NCI-H2196 (cell line): Measurements from ENCODE around the gene MPST.
A peak's percentile ranks its signal among the peaks of the same experiment; 100 is the strongest.
"Not testable (repeated sequence)": the region's sequence is repeated elsewhere in the genome, so short reads cannot be mapped to it uniquely, and the experiment has no call there.

Experiments
- DNase-seq: peaks from one replicate; lab custom pipeline; 2025; ENCODE audit not compliant: unreplicated experiment; lab: John Stamatoyannopoulos, UW

The MPST gene

GRCh38 chr22:37019309-37020191 is at the start of gene MPST, which contains the start of gene TST:
TSS of gene MPST (plus strand) at chr22:37019742. CDS start at chr22:37019837, 95 bp downstream.
TSS of gene TST (minus strand) at chr22:37019447. CDS start at chr22:37018732, 715 bp downstream.
- peak; percentile 41 for DNase-seq

DNA sequence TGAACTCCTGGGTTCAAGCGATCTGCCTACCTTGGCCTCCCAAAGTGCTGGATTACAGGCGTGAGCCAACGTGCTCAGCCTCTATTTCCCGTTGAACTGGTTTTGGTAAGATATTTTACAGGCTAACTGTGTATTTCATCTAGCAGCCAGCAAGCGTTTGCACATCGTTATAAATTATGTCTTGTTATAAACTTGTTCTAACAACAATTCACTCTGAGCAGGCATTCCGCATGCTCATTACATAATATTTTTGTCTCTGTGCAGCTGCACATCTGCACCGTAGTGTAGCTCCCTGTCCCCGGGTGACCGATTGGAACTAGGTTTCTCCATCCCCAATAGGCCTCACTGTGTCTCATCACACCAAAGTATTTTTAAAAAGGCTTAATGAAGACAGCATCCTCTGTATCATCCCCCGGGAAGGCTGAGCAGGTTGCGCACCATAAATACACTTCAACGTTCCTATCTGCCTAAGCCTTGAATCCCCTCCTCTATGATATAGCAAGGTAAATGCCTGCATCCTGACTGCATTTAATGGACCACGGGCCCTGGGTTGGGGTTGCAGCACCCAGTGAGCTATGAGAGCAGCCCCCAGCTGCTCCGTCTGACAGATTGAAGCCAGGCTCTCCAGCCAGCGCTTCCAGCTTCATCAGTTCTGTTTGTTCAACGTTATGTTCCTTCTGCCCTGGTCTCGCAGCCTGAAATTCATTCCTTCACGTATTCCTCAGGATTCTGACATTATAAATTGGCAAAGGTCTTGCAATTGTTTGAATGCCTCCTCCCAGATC is 48.0 kb upstream of the MPST start:
- DNase-seq = no peak

- DNase-seq = no peak
Observed at GRCh38 chr22:36976606-36977005, 42.9 kb upstream of the MPST start.

DNA sequence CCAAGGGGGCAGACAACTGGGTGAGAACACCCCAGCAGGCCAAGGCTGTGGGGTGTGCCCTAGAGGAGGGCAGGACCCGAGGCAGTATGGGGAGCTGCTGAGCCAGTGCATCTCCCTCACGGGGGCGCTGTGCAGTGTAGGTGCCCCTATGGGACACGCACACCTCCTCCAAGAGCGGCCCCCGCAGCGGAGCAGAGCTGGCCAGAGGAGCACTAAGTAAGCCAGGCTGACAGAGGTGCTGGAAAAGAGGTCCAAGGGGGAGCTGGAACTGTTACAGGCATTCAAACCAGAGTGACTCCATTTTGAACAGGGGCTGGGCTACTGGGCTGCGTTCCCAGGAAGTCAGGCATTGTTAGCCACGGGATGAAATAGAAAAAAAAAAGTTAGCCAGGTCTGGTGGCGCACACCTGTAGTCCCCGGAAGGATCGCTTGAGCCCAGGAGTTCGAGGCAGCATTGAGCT is 42.1 kb upstream of the MPST start:
- DNase-seq = peak; percentile 1

DNA sequence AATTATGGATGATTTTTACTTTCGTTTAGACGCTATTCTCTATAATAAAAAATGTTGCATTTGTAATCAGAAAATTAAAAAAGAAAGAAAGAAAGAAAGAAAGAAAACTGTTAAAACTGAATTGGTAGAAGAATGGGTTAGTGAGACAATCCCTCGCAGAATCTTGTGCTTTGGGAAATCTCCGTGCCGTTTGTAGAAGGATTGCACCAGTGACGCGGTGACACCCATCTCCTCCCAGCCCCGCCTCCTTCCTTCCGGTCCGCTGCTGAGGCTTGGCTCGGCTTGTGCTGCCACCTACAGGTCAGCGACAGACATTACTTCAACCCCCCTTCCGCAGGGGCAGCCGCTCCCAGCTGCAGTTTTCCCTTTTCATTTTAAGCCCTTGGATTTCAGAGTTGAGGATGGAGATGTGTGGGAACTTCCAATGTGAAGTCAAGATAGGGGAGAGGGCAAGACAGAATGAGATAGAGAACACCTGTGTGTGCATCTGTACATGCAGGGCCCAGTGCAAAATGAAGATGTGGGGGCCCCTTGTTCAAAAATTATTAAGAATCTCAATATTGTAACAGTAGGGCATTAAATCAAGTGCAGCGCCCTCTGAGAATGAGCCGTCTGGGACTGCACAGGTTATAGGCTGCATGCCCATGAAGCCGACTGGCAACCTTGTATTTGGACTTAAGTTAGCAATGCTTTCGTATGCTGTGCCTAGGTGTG is 41.4 kb upstream of the MPST start:
- DNase-seq = peak; percentile 69

- DNase-seq = no peak
Observed at GRCh38 chr22:36979016-36979910, 40.3 kb upstream of the MPST start.

DNA sequence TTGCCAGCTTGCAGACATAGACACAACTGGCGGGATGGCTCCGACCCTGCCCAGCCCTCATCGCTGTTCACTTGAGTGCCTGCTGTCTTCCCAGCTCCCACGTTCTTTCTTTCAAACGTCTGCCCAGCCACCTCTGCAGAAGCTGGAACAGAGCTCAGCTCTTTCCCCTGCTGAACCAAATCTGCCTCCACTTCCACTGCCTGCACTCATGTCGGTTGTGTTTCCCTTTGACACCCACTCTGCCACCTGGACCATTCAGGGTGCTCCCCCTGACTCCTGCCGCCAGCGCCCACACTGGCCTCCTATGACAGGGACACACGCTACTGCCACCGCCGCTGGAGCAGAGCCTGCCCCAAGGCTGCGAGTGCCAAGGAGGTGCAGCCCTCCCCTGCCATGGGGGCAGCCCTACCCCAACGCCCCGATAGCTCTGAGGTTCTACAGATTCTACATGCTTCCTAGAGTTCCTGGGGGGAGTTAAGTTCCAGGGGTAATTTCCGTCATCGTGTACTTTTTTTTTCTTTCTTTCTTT is 38.2 kb upstream of the MPST start:
- no peak for DNase-seq

- no peak for DNase-seq
Observed at GRCh38 chr22:36982136-36982535, 37.4 kb upstream of the MPST start.

DNA sequence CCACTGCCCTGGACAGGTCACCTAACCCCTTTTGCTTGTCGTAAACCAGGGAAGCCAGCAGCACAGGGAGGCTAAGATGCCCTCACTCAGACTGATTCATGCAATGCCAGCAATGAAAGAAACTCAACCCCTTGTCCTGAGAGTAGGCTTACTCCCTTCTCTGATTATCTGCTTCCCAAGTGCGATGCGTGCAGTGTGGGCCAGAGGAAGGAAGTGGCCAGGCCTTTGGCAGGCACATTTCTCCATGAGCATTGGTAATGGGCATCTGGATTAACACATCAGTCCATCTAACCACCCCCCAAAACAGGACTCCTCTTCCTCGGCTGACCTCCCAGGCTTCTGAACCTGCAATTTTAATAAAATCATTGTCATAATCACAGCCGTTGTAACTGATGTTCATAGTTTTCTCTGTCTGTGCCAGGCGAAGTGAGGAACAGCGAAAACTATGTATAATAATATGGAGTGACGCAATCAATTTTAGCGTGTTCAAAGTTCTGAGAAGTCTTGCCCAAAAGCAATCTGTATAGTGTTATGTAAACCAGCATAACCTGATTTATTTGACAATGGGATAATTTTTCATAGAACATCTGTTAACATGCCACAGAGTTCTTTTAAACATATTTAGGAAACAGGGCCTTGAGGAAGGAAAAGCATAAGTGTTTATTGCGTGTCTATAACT is 34.2 kb upstream of the MPST start:
- no peak for DNase-seq

GRCh38 chr22:36986242-36986821 is 33.2 kb upstream of the MPST start:
- DNase-seq = no peak

DNA sequence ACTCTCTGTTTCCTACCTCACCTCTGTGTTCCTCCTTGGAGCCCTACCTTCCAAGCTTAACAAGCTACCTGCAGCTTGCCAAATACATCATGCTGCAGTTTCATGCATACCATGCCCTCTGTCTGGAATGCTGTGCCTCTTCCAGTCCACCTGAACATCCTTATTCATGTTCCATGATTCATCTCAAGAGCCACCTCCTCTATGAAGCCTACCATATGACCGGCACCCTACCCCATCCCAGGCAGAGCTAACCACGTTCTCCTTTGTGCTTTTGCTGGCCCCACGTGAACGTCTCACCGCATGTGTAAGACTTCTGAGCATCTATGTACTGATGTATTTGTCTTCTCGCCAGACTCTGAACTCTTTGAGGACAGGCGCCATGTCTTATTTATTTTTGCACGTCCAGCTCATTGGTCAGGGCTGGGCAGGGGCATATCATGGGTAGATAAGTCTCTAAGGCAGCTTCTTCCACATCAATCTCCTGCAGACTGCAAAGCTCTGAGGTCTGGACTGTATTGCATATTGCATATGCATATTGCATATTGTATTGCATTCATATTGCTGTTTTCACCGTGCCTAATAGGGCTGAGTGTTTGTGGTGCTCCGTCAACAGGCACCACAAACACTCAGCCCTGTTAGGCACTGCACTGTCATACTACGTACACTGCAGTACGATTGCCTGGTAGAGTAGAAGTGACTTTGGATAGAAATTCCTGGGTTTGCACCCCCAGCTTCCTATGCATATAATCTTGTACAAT is 31.3 kb upstream of the MPST start:
- DNase-seq = no peak

- DNase-seq = not testable (repeated sequence)
Observed at GRCh38 chr22:36989012-36989411, 30.5 kb upstream of the MPST start.

DNA sequence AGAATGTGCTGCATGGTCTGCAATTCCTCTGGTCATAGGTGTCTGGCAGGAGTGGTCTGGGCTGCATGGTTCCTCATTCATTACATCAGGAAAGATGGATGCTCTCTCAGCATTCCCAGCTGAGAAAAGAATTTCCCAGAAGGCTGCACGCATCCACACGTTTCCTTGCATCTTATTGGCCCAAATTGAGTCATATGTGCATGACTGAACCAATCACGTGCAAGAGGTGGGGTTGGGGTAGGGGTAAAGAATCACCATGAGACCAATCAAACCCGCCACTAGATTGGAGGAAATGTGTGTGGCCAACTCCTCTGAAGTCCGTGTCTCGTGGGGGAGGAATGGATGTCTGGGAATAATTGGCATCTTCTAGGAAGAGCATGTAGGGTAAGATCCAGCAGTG is 29.1 kb upstream of the MPST start:
- DNase-seq = no peak

DNA sequence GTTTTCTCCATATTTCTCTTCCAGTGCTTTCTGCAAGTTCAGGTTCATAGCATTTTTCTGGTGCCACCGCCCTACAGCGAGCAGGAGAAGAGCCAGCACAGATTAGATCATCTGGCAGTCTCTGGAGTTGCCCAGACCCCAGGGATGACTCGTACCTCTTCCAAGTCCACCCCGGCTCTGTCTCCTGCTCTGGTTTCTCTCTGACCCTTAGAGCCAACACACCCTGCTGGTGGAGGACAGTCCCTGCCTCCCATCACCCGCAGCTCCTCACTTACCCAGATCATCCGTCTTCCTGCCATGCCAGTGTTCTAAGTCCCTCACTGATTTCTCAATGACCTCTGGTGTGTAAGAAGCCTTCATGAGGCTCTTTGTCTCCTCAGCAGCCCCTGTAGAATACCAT is 28.3 kb upstream of the MPST start:
- DNase-seq = no peak

GRCh38 chr22:36997746-36998145 is 21.8 kb upstream of the MPST start:
- no peak for DNase-seq

DNA sequence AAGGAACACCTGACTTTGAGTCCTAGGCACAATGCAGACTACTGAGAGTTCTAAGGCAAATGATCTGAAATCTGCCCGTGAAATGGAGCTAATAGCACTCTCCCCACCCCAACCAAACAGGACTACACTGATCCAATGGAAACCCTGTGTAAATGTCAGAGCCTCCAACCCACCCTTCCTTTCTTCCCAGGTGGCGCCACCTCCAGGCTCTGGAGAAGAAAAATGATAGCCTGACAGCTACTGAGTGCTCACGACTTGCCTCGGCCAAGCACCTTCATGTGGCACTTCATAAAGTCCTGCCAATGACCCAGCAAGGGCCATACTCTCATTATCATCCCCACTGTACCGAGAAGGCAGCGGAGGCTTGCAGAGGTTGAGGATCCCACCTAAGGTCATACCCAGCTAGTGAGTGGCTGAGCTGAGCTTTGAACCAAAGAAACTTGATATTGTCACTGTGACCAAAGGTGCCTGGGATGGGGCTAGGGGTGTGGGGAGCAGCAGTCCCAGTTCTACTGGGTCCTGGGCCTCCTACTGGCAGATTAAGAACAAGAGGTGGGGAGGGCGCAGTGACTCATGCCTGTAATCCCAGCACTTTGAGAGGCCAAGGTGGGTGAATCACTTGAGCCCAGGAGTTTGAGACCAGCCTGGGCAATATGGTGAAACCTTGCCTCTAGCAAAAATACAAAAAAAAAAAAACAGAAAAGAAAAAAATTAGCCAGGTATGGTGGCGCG is 20.8 kb upstream of the MPST start:
- DNase-seq = no peak

GRCh38 chr22:36999463-36999862 is 20.1 kb upstream of the MPST start:
- no peak for DNase-seq
